IgD-negative memory B cell (primary cell): ENCODE data around the gene ZNF536. TPM values are rescaled to one million over a fixed set of nuclear protein-coding genes. Genes with fewer than 3 reads are reported as not detected.

Experiments used
- H3K27ac Mint-ChIP-seq, 3 donors: one replicate each; pipeline ENCODE4 v1.8.0; 2020 to 2022; ENCODE audit warnings: mild to moderate bottlenecking in 3 of 3, mixed read lengths in 3 of 3, moderate library complexity in 1 of 3
- H3K27me3 Mint-ChIP-seq: one replicate; pipeline ENCODE4 v1.8.0; 2021; ENCODE audit warnings: mixed read lengths
- H3K36me3 Mint-ChIP-seq: one replicate; pipeline ENCODE4 v1.8.0; 2020; ENCODE audit warnings: mild to moderate bottlenecking, mixed read lengths
- H3K4me1 Mint-ChIP-seq, 3 donors: one replicate each; pipeline ENCODE4 v1.8.0; 2020 to 2022; ENCODE audit warnings: mixed read lengths in 3 of 3, mild to moderate bottlenecking in 1 of 3
- H3K4me3 Mint-ChIP-seq, 4 donors: one replicate each; pipeline ENCODE4 v1.8.0; 2020 to 2022; ENCODE audit warnings: mild to moderate bottlenecking in 4 of 4, mixed read lengths in 4 of 4, moderate library complexity in 3 of 4
- H3K9me3 Mint-ChIP-seq, 3 donors: one replicate each; pipeline ENCODE4 v1.8.0; 2020 to 2021; ENCODE audit warnings: mixed read lengths in 3 of 3, mild to moderate bottlenecking in 1 of 3
- polyA plus RNA-seq: library from polyadenylated mRNA; unstranded; fragments of 300-500 nt; fragmentation: Illumina TruSeq; gene quantifications from one replicate; pipeline ENCODE4 v1.2.3, GENCODE V29; 2021

The ZNF536 gene
- polyA plus RNA-seq, 1 donor from 2014 or later, result not detected

DNA sequence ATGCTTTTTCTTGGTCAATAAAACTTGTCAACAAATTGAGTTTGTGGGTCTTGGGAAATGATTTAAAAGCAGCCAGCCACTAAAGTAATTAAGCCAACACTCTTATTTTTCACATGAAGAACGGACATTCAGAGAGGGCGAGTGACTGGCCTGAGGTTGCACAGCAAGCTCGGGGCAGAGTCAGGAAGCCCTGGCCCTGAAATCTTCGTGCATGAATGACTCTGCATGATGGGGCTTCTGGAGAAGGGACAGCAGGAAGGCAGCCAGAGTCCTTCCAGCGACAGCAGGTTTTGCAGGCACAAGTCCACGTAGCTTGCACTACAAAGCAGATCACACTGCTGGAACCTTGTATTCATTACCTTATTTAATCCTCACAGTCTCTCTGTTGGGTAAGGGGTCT is 232.5 kb downstream of the ZNF536 start:
- Mint-ChIP-seq H3K27ac (no peak overlapping the region), H3K4me1 (no peaks in the 10 kb centered on the region), H3K4me3 (no peak overlapping the region), H3K36me3 (no peaks in the 10 kb centered on the region), H3K9me3 (peaks cover 0 to 4% (median 3%) of the 10 kb centered on the region in 3 donors), H3K27me3 (no peaks in the 10 kb centered on the region)

DNA sequence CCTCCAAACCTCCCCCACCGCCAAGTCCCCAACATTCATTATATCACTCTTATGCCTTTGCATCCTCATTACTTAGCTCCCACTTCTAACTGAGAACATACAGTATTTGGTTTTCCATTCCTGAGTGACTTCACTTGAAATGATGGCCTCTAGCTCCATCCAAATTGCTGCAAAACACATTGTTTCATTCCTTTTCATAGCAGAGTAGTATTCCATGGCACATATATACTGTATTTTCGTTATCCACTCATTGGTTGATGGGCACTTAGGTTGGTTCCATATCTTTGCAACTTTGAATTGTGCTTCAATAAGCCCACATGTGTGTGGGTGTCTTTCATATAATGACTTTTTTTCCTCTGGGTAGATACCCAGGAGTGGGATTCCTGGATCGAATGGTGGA is 233.1 kb downstream of the ZNF536 start:
- Mint-ChIP-seq H3K36me3 (no peaks in the 10 kb centered on the region), H3K9me3 (peaks cover 0 to 4% (median 2%) of the 10 kb centered on the region in 3 donors), H3K27me3 (no peaks in the 10 kb centered on the region), H3K27ac (no peak overlapping the region), H3K4me1 (no peaks in the 10 kb centered on the region), H3K4me3 (no peak overlapping the region)

DNA sequence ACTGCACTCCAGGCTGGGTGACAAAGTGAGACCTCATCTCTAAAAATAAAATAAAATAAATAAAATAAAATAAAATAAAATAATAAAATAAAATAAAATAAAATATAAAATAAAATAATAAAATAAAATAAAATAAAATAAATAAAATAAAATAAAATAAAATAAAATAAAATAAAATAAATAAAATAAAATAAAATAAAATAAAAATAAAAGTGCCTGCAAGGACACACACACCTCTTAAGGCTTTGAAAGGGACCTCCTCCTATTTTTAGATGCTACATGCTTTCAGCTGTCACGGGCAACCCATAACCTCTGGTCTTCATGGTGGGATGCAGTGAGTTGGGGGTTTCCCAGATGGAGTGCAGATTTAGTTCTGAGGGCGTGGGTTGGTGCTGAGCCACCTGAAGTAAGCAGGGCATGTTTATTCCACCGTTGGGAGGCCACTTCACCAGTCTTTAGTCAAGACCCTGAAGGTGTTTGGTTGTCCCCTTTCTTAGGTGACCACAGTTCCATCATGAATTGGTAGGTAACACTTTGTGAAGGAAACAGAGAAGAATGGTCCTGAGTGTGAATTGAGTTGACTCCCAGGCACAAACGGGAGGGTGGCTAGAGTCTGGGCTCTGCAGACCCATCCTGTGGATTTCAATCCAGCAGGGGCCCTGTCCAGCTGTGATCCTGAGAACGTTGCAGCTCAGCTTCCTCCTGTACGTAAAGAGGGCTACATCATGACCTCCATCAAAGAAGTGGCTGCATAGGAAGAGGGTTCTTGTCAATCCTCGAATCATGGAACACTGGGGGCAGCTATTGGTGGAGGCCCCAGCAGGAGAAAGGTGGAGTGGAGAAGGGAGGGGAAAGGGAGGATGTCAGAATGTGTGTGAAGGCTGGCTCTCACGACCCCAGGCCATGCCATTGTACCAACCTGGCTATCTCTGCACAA is 234.2 kb downstream of the ZNF536 start:
- H3K36me3 Mint-ChIP-seq, result no peaks in the 10 kb centered on the region
- no peaks in the 10 kb centered on the region for H3K27me3 Mint-ChIP-seq
- H3K9me3 Mint-ChIP-seq, result peaks cover 0 to 4% (median 2%) of the 10 kb centered on the region in 3 donors
- H3K27ac Mint-ChIP-seq, result no peak overlapping the region
- H3K4me1 Mint-ChIP-seq, result no peaks in the 10 kb centered on the region
- H3K4me3 Mint-ChIP-seq, result no peak overlapping the region
